Large intestine (tissue), 3 donors: Measurements from ENCODE around the gene RNLS. TPM values are rescaled to one million over a fixed set of nuclear protein-coding genes. Genes with fewer than 3 reads are reported as not detected.

Experiments used
- DNase-seq, 2 donors: peaks; one replicate each; pipeline versions ENCODE4 v3.0.0 to v3.0.0-alpha.2; 2013
- H3K27ac ChIP-seq: one replicate; pipeline ENCODE4 v1.5.1; 2013; ENCODE audit warnings: low read length
- H3K27me3 ChIP-seq: 2 replicates; pipeline ENCODE4 v1.6.1; 2013; ENCODE audit warnings: low read length; ENCODE audit not compliant: control insufficient read depth, insufficient read depth
- H3K36me3 ChIP-seq: 2 replicates; pipeline ENCODE4 v1.6.1; 2013; ENCODE audit warnings: low read length; ENCODE audit not compliant: control insufficient read depth, insufficient read depth
- H3K4me1 ChIP-seq: one replicate; pipeline ENCODE4 v1.6.1; 2013; ENCODE audit warnings: low read length; ENCODE audit not compliant: control insufficient read depth, insufficient read depth
- H3K4me3 ChIP-seq: one replicate; pipeline ENCODE4 v1.5.1; 2013; ENCODE audit warnings: low read length
- H3K9me3 ChIP-seq: one replicate; pipeline ENCODE4 v1.6.1; 2013; ENCODE audit warnings: mild to moderate bottlenecking, low read depth, low read length, moderate library complexity; ENCODE audit not compliant: control insufficient read depth
- WGBS: methylation state at CpG from one replicate; pipeline ENCODE4 v1.1.5; 2013; ENCODE audit warnings: low lambda C conversion rate; ENCODE audit not compliant: insufficient coverage; 5-methylcytosine and 5-hydroxymethylcytosine counted together
- polyA plus RNA-seq: library from polyadenylated mRNA; unstranded; fragments of 120-200 nt; gene quantifications from one replicate; pipeline ENCODE4 v1.2.1, GENCODE V29; 2013

Gene RNLS
- polyA plus RNA-seq, 1 donor = 19.5 TPM

DNA sequence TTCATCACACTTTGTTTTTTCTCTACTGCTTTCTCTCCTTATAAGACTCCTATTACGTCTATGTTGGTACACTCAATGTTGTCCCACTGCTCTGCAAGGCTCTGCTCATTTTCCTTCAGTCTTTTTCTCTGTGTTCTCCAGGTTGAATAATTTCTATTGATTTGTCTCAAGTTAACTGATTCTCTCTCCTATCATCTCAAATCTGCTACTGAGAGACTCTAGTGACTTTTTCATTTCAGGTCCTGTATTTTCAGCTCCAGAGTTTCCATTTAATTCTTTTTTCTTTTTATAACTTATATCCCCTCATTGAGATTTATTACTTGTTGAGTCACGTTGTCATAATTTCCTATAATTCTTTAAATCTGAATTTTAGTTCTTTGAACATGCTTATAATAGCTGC lies 100.9 kb downstream of the RNLS start:
- WGBS = 86% methylated on average over 2 of the region's 2 CpGs
- H3K9me3 ChIP-seq = peaks cover 7% of the 10 kb centered on the region
- no peak overlapping the region for H3K27ac ChIP-seq
- no peaks in the 10 kb centered on the region for H3K27me3 ChIP-seq
- no peak overlapping the region for H3K4me3 ChIP-seq
- no peak for DNase-seq
- H3K4me1 ChIP-seq = no peaks in the 10 kb centered on the region
- no peaks in the 10 kb centered on the region for H3K36me3 ChIP-seq

DNA sequence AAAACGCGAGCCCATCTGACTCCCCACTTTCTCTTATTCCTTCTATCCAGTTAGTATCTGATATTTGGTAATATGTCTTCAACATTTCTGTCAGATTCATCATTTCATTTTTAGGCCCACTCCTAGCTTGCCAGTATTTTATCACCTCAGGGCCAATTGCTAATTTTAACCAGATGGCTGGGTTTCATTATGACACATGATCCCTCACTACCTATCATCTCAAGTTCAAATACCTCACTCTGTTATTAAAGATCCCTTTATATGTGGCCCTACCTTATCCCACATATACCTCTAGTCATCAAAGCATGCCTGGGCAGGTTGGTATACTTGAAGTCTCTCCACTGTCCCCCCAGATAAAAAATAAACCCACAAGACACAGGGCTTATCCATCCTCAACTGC lies 104.9 kb downstream of the RNLS start:
- Histone ChIP-seq H3K9me3 (peaks cover 7% of the 10 kb centered on the region), H3K27me3 (no peaks in the 10 kb centered on the region), H3K27ac (no peak overlapping the region), H3K4me1 (no peaks in the 10 kb centered on the region), H3K36me3 (no peaks in the 10 kb centered on the region), H3K4me3 (no peak overlapping the region)
- 91% methylated on average over 2 of the region's 2 CpGs for WGBS
- DNase-seq = no peak

DNA sequence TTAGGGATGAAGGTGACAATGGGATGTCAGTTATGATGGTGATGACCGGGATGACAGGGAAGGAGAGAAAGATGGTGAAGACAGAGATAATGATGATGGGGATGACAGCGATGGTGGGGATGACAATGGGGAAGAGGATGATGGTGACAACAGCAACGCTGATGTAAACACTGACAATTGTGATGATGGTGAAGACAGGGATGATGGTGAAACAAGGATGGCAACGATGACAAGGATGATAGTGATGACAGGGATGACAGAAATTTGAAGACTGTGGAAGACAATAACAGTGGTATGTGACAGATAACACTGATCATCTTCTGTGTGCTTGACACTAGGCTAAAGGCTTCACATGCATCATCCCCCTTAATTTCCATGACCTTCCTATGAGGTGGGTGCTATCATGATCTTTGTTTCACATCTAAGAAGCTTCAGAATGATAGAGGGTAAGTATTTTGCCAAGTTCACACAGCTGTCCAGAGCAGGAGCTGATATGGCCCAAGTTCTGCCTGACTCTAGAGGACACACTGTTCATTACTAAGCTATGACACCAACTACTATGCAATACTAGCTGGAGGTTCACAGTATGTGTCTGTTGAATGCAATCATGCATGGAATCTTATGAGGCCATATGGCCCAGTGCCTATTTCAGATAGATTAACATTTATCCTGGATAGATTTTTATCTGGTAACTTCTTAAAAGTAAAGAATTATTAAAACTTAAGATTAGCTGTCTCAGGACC lies 105.6 kb downstream of the RNLS start:
- DNase-seq = no peak
- H3K4me3 ChIP-seq = no peak overlapping the region
- peaks cover 4% of the 10 kb centered on the region for H3K9me3 ChIP-seq
- 100% methylated on average over 4 of the region's 4 CpGs for WGBS
- no peak overlapping the region for H3K27ac ChIP-seq
- no peaks in the 10 kb centered on the region for H3K4me1 ChIP-seq
- no peaks in the 10 kb centered on the region for H3K27me3 ChIP-seq
- no peaks in the 10 kb centered on the region for H3K36me3 ChIP-seq

DNA sequence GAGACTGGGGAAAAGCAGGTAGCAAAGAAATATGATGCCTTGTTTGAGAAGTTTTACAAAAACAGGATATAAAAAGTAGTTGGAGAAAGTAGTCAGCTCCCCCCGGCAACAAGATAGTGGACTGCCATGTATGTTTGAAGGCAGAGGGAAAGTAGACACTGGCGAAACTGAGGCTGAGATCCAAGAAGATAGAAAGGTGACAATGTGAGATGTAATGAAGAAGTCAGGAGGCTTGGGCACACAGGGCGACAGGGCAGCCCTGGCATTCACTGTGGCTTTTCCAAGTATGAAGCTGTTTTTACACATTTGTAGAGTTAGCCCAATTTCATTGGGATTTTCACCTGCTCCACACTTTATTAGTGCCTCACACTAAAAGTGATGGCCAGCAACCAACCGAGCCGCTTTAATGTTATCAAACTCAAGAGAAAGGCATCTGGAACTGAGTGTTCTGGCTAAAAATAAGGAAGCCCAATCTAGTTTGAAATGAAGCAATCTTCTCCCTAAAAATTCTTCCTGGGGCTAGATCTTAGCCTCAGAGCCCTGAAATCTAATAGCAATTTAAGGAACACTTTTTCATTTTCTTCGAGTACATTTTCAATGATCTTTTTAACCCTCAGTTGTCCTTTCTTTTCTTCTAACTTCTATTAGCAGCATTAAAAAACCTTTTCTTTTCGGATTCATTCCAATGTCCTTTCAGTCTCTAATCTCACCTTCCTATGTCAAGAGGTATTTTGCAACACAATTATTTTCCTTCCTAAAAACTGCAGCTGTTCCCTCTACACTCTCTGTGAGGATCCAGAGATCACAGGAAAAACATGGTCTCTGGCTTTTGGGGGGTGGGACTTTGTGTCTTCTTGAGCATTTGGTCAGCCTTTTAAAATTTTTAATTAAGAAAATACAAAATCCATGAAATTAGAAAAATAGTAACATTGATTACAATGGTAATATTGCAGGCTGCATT lies 108.0 kb downstream of the RNLS start:
- no peak for DNase-seq
- 79% methylated on average over 5 of the region's 7 CpGs for WGBS
- H3K4me3 ChIP-seq = no peak overlapping the region
- no peaks in the 10 kb centered on the region for H3K4me1 ChIP-seq
- H3K27ac ChIP-seq = no peak overlapping the region
- H3K9me3 ChIP-seq = no peaks in the 10 kb centered on the region
- H3K27me3 ChIP-seq = no peaks in the 10 kb centered on the region
- H3K36me3 ChIP-seq = no peaks in the 10 kb centered on the region

DNA sequence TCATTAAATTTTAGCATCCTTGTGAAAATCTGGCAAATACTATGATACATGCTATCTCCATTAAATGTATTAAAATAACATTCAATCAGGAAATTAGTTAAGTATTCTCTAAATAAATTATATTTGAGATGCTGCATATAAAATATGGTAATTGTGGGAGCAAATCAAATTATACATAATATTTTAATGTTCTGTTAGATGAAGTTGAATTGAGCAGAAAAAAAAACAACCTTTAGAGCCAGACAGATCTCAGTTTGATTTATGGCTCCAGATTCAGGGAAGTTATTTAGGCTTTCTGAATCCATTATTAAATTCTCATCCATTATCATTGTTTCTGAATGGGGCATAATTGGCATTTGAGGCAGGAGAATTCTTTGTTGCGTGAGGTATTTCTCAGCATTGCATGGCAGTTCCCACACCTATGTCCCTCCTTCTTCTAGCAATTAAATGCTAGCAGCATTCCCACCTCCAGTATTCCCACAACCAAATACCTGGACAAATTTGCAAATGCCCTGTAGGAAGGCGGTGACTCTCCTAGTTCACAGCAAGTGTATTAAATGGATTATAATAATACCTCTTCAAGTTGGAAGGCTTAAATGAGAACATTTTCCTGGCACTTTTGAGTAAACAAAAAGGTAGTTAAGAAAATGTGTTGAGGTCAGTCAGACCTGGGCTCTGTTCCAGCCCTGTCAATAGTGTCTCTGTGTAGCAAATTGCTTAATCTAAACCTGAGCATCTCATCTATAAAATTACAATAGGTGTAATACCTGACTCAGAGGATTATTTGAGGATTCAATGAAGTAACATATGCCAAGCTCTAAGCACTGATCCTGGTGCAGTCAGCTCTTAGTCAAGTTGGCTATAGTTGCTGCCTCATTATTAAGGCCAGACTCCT lies 108.9 kb downstream of the RNLS start:
- Histone ChIP-seq H3K27ac (no peak overlapping the region), H3K27me3 (no peaks in the 10 kb centered on the region), H3K4me3 (no peak overlapping the region), H3K9me3 (no peaks in the 10 kb centered on the region), H3K4me1 (no peaks in the 10 kb centered on the region), H3K36me3 (no peaks in the 10 kb centered on the region)
- DNase-seq = no peak
- no CpG with 5 or more reads among the region's 2 CpGs for WGBS

DNA sequence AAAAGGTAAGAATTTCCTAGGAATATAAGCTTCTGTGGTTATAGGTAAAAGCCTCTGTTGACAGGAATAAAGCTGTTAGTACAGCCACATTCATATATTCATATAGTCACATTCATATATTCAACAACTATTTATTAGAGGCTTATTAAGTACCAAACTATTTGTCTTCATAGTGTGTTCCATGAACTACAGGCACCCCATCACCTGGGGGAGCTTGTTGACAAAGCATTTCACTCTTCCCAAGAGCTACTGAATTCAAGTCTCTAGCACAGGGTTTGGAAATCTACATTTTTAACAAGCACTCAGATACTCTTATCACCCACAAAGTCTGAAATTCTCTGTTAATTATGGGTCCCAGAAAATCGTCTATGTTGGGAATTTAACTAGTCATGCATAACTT lies 110.6 kb downstream of the RNLS start:
- DNase-seq = no peak
- no peaks in the 10 kb centered on the region for H3K9me3 ChIP-seq
- H3K27me3 ChIP-seq = no peaks in the 10 kb centered on the region
- no peak overlapping the region for H3K4me3 ChIP-seq
- H3K36me3 ChIP-seq = no peaks in the 10 kb centered on the region
- WGBS = no CpG with 5 or more reads among the region's 1 CpG
- no peak overlapping the region for H3K27ac ChIP-seq
- no peaks in the 10 kb centered on the region for H3K4me1 ChIP-seq

DNA sequence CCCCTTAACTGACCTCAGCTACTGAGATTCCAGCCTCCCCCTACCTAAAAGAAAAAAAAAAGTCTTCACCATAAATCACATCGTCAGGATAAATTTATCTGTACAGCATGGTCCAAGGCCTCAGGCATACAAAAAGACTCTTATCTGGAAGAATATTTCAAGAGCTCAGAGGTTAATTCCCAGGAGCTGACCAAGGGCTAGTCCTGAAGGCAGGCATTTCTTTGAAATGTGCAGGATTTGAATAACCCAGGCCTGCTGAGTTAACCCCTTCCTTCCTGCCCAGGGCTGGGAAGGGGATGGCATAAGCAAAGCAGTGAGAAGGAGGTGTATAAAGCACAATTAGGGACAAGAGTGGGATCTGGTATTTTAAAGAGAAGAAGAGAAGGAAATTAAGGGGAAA lies 111.2 kb downstream of the RNLS start:
- Histone ChIP-seq H3K4me3 (no peak overlapping the region), H3K36me3 (no peaks in the 10 kb centered on the region), H3K27ac (no peak overlapping the region), H3K4me1 (no peaks in the 10 kb centered on the region), H3K27me3 (no peaks in the 10 kb centered on the region), H3K9me3 (no peaks in the 10 kb centered on the region)
- WGBS = no CpG with 5 or more reads among the region's 1 CpG
- no peak for DNase-seq

DNA sequence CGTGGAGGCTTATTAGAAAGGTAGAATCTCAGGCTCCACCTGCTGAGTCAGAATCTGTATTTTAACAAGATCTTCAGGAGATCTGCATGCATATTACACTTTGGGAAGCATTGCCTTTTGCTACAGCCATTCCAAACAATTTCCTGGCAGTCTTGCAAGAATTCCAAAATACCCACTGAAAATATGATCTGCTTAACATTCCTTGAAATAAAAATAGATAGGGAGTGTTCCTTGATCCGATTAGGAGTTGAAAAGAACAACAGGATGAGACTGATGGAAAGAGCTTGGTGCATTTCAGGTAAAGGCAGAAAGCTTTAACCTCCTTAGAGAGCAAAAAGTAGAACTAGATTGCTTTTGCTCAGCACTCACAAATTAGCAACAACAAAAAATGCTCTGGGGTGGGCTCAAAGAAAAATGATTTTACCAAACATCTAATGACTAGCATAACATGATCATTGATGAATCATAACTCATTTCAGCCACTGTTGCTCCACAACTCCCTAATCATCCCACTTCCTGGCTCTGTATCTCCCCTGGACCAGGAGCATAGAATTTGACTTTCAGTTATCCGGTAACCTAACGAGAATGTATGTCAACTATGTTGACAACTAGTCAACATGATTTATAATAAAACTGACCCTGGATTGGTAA lies 115.2 kb downstream of the RNLS start:
- Histone ChIP-seq H3K4me3 (no peak overlapping the region), H3K36me3 (no peaks in the 10 kb centered on the region), H3K4me1 (no peaks in the 10 kb centered on the region), H3K9me3 (no peaks in the 10 kb centered on the region), H3K27me3 (no peaks in the 10 kb centered on the region), H3K27ac (no peak overlapping the region)
- 86% methylated on average over 1 of the region's 4 CpGs for WGBS
- DNase-seq = no peak

DNA sequence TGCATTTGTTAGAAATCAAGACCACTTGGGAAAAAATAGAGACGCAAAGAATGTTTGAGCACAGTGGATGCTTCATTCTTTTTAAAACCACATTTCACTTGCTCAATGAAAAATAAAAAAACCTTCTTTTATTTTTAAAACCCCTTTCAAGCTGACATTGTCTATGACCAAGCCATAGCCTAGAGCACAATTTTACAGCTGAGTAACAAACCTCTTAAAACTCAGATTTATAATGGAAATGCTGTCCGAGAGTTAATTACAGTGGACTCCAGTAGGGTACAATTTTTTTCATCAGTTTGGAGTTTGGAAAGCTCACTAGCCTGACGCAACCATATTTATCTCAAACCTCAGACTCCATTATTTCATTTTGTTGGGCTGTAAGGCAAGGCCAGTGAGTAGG lies 116.3 kb downstream of the RNLS start:
- 92% methylated on average over 2 of the region's 3 CpGs for WGBS
- H3K4me3 ChIP-seq = no peak overlapping the region
- no peaks in the 10 kb centered on the region for H3K4me1 ChIP-seq
- no peak overlapping the region for H3K27ac ChIP-seq
- no peak for DNase-seq
- H3K9me3 ChIP-seq = no peaks in the 10 kb centered on the region
- H3K27me3 ChIP-seq = no peaks in the 10 kb centered on the region
- no peaks in the 10 kb centered on the region for H3K36me3 ChIP-seq

DNA sequence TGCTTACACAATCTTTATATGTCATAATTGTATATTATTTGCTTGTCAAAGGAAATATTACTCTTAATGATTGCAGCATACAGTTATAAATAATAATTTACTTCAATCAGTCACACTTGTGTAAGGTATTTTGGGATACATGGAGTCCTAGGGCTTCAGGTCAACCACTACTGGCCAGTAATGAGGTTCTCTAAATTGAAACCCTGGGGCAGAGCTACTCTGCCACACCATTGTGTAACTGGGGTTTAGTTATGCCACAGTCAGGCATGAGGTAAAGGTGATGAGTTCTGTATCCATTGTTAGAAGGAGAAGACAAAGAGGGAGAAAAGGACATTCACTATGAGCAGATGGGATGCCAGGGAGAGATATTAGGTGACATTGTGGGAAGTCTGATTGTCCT lies 117.4 kb downstream of the RNLS start:
- Histone ChIP-seq H3K9me3 (no peaks in the 10 kb centered on the region), H3K27me3 (no peaks in the 10 kb centered on the region), H3K4me3 (no peak overlapping the region), H3K36me3 (no peaks in the 10 kb centered on the region), H3K27ac (no peak overlapping the region), H3K4me1 (no peaks in the 10 kb centered on the region)
- no peak for DNase-seq
